Measurements from ENCODE around the gene FAM107B. TPM values are rescaled to one million over a fixed set of nuclear protein-coding genes. Genes with fewer than 3 reads are reported as not detected.
A peak's percentile ranks its signal among the peaks of the same experiment; 100 is the strongest.

The FAM107B gene
- total and polyA plus RNA-seq, 2 of the 4 experiments (the other 2 are of a cell fraction): 26.4 to 27.1 TPM

DNA sequence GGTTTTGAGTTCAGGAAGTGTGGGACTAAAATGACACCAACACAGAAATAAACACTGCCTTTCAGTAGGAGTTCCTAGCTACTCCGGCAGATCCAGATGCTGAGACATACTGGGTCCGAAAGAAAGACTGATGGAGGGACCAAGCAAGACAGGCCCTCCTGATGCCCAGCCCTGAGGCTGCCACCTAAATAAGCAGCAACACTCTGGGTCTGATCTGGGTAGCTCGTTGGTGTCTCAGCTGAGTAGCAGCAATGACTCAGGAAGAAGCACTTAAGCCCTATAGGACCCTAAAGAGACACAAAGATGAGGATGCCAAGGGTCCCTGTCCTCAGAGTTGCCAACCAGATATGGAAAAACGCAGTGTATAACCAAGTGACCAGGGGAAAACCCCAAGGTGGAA lies 190.7 kb downstream of the FAM107B start:
- intact Hi-C loops (cut with micrococcal nuclease) (no loop called here), in situ Hi-C loops (cut with MboI; ENCODE audit: low sequenced_read_pairs) (no loop called here), dilution Hi-C loops (cut with HindIII; ENCODE audit: low sequenced_read_pairs, unreplicated experiment) (no loop called here)
- Histone ChIP-seq H2BK15ac (ENCODE audit: low read depth, low read length) (peak overlapping the region; percentile 69; the same call in 1 of the 3 replicates), H4K5ac (ENCODE audit: low read depth, low read length) (peak overlapping the region; percentile 10; the same call in 1 of the 2 replicates), H3K4me3 (ENCODE audit: insufficient read depth, low read depth, low read length) (no peak overlapping the region), H3K9me1 (ENCODE audit: insufficient read depth, low read length) (peaks cover 34% of the 10 kb centered on the region), H2AK9ac (replicated peaks; ENCODE audit: low read depth, low read length, poor library complexity) (no peak overlapping the region), H3K4me2 (ENCODE audit: low read depth, low read length) (no peak overlapping the region), H3K79me1 (ENCODE audit: low read depth in 1 of 2, low read length in 2 of 2) (peaks cover 28 to 72% of the 10 kb centered on the region in 2 experiments), H3K36me3 (ENCODE audit: control insufficient read depth, insufficient read depth, low read length) (peaks cover 20% of the 10 kb centered on the region), H3K9me3 (ENCODE audit: control insufficient read depth, insufficient read depth, low read length) (no peaks in the 10 kb centered on the region), H3K9ac (ENCODE audit: low read depth, low read length) (no peak overlapping the region), H4K8ac (ENCODE audit: low read depth in 2 of 2, low read length in 2 of 2) (no peak overlapping the region; a peak in 1 of 4 replicates), H2BK20ac (ENCODE audit: low read depth, low read length) (no peak overlapping the region), H2BK5ac (ENCODE audit: low read depth, low read length, poor library complexity, severe bottlenecking) (peak overlapping the region; percentile 4), H4K91ac (ENCODE audit: insufficient read depth, low read depth, low read length) (peak overlapping the region; percentile 37; the same call in 1 of the 2 replicates), H3K4me1 (ENCODE audit: control insufficient read depth, insufficient read depth, low read length) (peaks cover 34% of the 10 kb centered on the region), H2AFZ (replicated peaks; ENCODE audit: low read length, poor library complexity) (no peak overlapping the region), H3K18ac (ENCODE audit: low read depth, low read length) (no peak overlapping the region), H3K14ac (replicated peaks; ENCODE audit: low read depth, low read length) (no peak overlapping the region), H2BK120ac (ENCODE audit: low read depth, low read length) (0 out of 2 replicates have a peak overlapping the region, but pooled peaks have one; percentile 6), H2AK5ac (ENCODE audit: low read depth, low read length) (peak overlapping the region; percentile 68), H3K56ac (ENCODE audit: extremely low read depth, insufficient read depth, low read length) (no peak overlapping the region), H3K4ac (ENCODE audit: low read depth, low read length) (peak overlapping the region; percentile 6), H3K23ac (ENCODE audit: low read depth, low read length) (peak overlapping the region; percentile 2; the same call in 1 of the 2 replicates), H3K27me3 (ENCODE audit: control insufficient read depth, insufficient read depth, low read length) (no peaks in the 10 kb centered on the region), H3K27ac (ENCODE audit: insufficient read depth, low read length) (no peak overlapping the region), H4K20me1 (ENCODE audit: insufficient read depth, low read length) (peaks cover 34% of the 10 kb centered on the region)
- CTCF ChIA-PET: no interaction called here
- DNase-seq: no peak
- POLR2A ChIA-PET (ENCODE audit: unreplicated experiment): no interaction called here
- WGBS, 2 experiments (ENCODE audit: extremely low coverage in 2 of 2, insufficient read length in 1 of 2): 93% methylated on average over 3 of the region's 4 CpGs; no CpG with 5 or more reads in 1 of the 2 experiments
- TF ChIP-seq MXI1 (IDR thresholded peaks at IDR 0.05; ENCODE audit: borderline replicate concordance, low read depth, low read length): no peak
- no TSS peak for BruUV-seq (replicated peaks)
- no peak for ATAC-seq (ENCODE audit: low read depth)

Data from IMR-90 (cell line).